ENCODE measurements around the gene MIB2.

DNA sequence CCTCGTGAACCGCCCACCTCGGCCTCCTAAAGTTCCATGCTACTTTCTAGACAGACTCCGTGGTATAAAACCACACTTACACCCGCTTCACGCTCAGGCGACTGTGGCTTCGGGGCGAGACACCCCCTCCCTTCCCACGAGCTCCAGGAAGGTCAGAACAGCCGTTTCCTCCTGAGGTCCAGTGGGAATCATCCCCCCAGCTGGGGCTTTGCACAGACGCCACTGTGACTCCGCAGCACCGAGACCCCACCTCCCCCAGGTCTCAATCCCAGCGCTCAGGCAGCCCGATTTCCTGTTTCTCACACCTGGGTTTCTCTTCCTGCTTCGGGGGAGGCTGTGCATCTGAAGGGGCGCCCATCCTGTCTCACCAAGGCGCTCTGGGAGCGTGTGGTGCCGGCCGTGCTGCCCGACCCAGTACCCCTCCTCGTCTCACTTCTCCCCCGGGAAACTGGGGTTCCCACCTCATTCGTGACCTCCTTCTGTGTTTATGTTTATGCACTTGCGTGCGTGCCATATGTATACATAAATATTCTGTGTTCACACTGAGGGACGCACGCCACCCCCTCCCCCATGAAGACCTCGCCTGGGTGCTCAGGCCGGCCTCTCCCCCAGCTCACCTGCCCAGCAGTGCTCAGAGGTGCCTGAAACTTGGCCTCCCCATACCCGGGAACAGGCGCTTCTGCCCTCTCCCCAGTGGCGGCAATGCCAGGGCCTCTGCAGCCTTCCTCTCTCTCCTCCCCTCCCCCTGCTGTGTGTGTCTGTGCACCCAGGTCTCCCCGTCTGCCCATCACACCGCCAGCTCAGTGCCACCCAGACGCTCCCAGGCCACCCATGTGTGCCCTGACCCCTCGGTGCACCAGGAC is 62.6 kb downstream of the MIB2 start:
- TF ChIP-seq, protein P1, sequence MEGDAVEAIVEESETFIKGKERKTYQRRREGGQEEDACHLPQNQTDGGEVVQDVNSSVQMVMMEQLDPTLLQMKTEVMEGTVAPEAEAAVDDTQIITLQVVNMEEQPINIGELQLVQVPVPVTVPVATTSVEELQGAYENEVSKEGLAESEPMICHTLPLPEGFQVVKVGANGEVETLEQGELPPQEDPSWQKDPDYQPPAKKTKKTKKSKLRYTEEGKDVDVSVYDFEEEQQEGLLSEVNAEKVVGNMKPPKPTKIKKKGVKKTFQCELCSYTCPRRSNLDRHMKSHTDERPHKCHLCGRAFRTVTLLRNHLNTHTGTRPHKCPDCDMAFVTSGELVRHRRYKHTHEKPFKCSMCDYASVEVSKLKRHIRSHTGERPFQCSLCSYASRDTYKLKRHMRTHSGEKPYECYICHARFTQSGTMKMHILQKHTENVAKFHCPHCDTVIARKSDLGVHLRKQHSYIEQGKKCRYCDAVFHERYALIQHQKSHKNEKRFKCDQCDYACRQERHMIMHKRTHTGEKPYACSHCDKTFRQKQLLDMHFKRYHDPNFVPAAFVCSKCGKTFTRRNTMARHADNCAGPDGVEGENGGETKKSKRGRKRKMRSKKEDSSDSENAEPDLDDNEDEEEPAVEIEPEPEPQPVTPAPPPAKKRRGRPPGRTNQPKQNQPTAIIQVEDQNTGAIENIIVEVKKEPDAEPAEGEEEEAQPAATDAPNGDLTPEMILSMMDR (IDR thresholded peaks at IDR 0.05) = no peak
- TF ChIP-seq EZH2 (IDR thresholded peaks at IDR 0.05) (no peak), EZH2phosphoT487 (IDR thresholded peaks at IDR 0.05) (no peak)

Data from neural progenitor cell (in vitro differentiated cells).